ENCODE measurements around the gene PPIL6. TPM values are rescaled to one million over a fixed set of nuclear protein-coding genes. Genes with fewer than 3 reads are reported as not detected.
"Not testable (repeated sequence)": the region's sequence is repeated elsewhere in the genome, so short reads cannot be mapped to it uniquely, and the experiment has no call there.

Gene PPIL6
- total RNA-seq, 4 donors from 2014 or later = 2.3 to 7.4 (median 4.1) TPM

DNA sequence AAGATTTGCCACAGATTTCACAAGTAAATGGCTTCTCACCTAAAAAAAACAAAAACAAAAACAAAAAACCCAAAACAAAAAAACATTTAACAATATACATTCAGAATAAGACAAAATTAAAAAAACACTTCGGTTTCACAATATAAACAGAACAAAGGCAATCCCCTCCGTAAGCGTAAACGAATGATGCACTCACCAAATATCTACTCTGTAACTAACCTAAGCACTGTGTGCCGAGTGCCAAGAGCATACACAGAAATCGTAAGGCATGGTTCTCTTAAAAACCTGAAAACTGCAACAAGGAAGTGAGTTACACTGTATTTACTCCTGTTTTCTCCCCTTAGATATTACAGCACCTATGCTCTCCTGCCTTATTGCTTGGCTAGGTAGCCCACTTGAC is 27.3 kb upstream of the PPIL6 start:
- TF ChIP-seq CTCF (IDR thresholded peaks at IDR 0.05) = no peak
- no peak for ATAC-seq (ENCODE audit: low FRiP score)
- DNase-seq (ENCODE audit: low spot score) = no peak

- DNase-seq (ENCODE audit: low spot score) (no peak), ATAC-seq (ENCODE audit: low FRiP score) (no peak)
Measured at GRCh38 chr6:109466212-109466923, 25.9 kb upstream of the PPIL6 start.

DNA sequence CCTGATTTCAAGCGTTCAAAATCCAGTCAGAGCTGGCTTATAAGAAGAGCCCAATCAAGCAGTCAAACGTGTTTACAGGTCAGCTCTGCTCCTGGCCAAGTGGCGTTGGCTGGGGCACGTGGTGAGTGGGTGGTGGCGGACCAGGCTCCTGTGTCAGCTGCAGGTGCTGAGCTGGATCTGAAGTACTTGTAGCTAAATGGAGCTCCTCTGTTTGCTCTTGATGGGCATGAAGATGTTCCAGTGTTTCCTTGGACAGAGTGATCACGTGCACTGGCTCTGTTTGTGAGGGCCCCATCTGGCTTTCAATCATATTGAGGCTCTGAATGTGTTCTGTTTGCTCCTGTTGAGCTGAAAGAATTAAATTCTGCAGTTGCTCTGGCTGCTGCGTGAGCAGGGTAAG is 25.3 kb upstream of the PPIL6 start:
- ATAC-seq (ENCODE audit: low FRiP score) = no peak
- TF ChIP-seq CTCF (IDR thresholded peaks at IDR 0.05) = no peak
- DNase-seq (ENCODE audit: low spot score) = no peak

More at GRCh38 chr6:109466212-109466923, 25.9 kb upstream of the PPIL6 start:
- TF ChIP-seq CTCF (IDR thresholded peaks at IDR 0.05) = no peak

GRCh38 chr6:109461733-109462526 is 21.5 kb upstream of the PPIL6 start:
- DNase-seq (ENCODE audit: low spot score) (no peak), ATAC-seq (ENCODE audit: low FRiP score) (no peak)
- TF ChIP-seq CTCF (IDR thresholded peaks at IDR 0.05) = no peak

DNA sequence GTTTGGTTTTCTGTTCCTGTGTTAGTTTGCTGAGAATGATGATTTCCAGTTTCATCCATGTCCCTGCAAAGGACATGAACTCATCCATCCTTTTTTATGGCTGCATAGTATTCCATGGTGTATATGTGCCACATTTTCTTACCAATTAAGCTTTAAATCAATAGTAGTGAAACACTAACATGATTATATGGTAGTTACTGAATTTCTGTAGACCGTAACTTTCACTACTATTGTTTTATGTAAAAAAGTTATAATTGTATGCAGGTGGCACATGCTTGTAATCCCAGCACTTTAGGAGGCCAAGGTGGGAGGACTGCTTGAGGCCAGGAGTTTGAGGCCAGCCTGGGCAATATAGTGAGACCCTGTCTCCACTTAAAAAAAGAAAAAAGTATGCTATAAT is 20.8 kb upstream of the PPIL6 start:
- not testable (repeated sequence) for ATAC-seq (ENCODE audit: low FRiP score)

GRCh38 chr6:109460161-109460829 is 19.9 kb upstream of the PPIL6 start:
- no peak for ATAC-seq (ENCODE audit: low FRiP score)
- TF ChIP-seq CTCF (IDR thresholded peaks at IDR 0.05) = no peak

More for the DNA sequence above, 20.8 kb upstream of the PPIL6 start:
- not testable (repeated sequence) for DNase-seq (ENCODE audit: low spot score)

GRCh38 chr6:109458774-109459531 is 18.5 kb upstream of the PPIL6 start:
- no peak for DNase-seq (ENCODE audit: low spot score)
- ATAC-seq (ENCODE audit: low FRiP score) = no peak
- TF ChIP-seq CTCF (IDR thresholded peaks at IDR 0.05) = no peak

More at GRCh38 chr6:109460161-109460829, 19.9 kb upstream of the PPIL6 start:
- DNase-seq (ENCODE audit: low spot score) = no peak
